B cell (primary cell): ENCODE data around the gene NPAS2. TPM values are rescaled to one million over a fixed set of nuclear protein-coding genes. Genes with fewer than 3 reads are reported as not detected.

ENCODE experiments used
- ATAC-seq: fragments of 200-7000 bp; cut with Tn5 transposase; one replicate; pipeline ENCODE4 v1.10.0; 2021; ENCODE audit warnings: low read depth, mild to moderate bottlenecking, moderate number of reproducible peaks, moderate library complexity
- CTCF ChIA-PET: fragments of 350-600 bp; sonication (Branson Sonifier 250); formaldehyde crosslinking; loops from one replicate; lab custom pipeline; 2021; ENCODE audit warnings: antibody characterized with exemption, inconsistent platforms; lab: Charles Lee
- POLR2A ChIA-PET: fragments of 350-600 bp; sonication (Branson Sonifier 250); formaldehyde crosslinking; loops from one replicate; lab custom pipeline; 2021; ENCODE audit warnings: antibody characterized with exemption; lab: Charles Lee
- DNase-seq: peaks from one replicate; pipeline ENCODE4 v3.0.0; 2013
- H2AFZ ChIP-seq: 2 replicates; pipeline ENCODE4 v1.6.1; 2012; ENCODE audit warnings: mild to moderate bottlenecking, low read depth, low read length; ENCODE audit not compliant: insufficient read depth, poor library complexity, severe bottlenecking
- H3K27ac ChIP-seq, 2 donors: 1 replicate in 1 of 2; 2 replicates in 1 of 2; pipeline ENCODE4 v1.5.1; 2012 to 2013; ENCODE audit warnings: low read length in 2 of 2, mild to moderate bottlenecking in 2 of 2, moderate library complexity in 1 of 2
- H3K27me3 ChIP-seq, 4 experiments: fragments of 200-600 bp in 1 of 4; sonication (generic) in 1 of 4; replicated peaks in 1 of 4; 1 replicate in 2 of 4; 2 replicates in 2 of 4; pipeline versions ENCODE4 v1.6.1 to v1.7.0; 2013 to 2016; ENCODE audit warnings: low read length in 3 of 4, mild to moderate bottlenecking in 2 of 4, mixed read lengths in 1 of 4, moderate library complexity in 1 of 4; ENCODE audit not compliant: insufficient read depth in 4 of 4, control insufficient read depth in 3 of 4; ENCODE audit errors: control extremely low read depth in 1 of 4
- H3K36me3 ChIP-seq, 2 experiments: replicated peaks in 1 of 2; 1 replicate in 1 of 2; 2 replicates in 1 of 2; pipeline versions ENCODE4 v1.6.1 to v1.7.1; 2013; ENCODE audit warnings: low read length in 1 of 2; ENCODE audit not compliant: insufficient read depth in 2 of 2, control insufficient read depth in 1 of 2; ENCODE audit errors: control extremely low read depth in 1 of 2, extremely low read depth in 1 of 2
- H3K4me1 ChIP-seq, 2 donors: fragments of 200-600 bp in 1 of 2; sonication (generic) in 1 of 2; 1 replicate in 1 of 2; 2 replicates in 1 of 2; pipeline versions ENCODE4 v1.5.1 to v1.6.1; 2013 to 2017; ENCODE audit warnings: low read length in 2 of 2; ENCODE audit not compliant: control insufficient read depth in 2 of 2, insufficient read depth in 2 of 2
- H3K4me2 ChIP-seq: replicated peaks from 2 replicates; pipeline ENCODE3; 2012; ENCODE audit warnings: mild to moderate bottlenecking, low read depth, low read length; ENCODE audit not compliant: poor library complexity, severe bottlenecking
- H3K4me3 ChIP-seq, 5 experiments: fragments of 200-600 bp in 1 of 5; sonication (generic) in 1 of 5; 1 replicate in 3 of 5; 2 replicates in 2 of 5; pipeline versions ENCODE4 v1.5.1 to v1.7.0; 2011 to 2016; ENCODE audit warnings: low read length in 4 of 5, mild to moderate bottlenecking in 4 of 5, low read depth in 2 of 5, control low read depth in 1 of 5, moderate library complexity in 1 of 5; ENCODE audit not compliant: insufficient read depth in 1 of 5; ENCODE audit errors: control extremely low read depth in 1 of 5, extremely low read depth in 1 of 5
- H3K79me2 ChIP-seq: fragments of 200-600 bp; sonication (generic); one replicate; pipeline ENCODE4 v1.6.0; 2016; ENCODE audit warnings: low read length; ENCODE audit not compliant: control insufficient read depth, insufficient read depth
- H3K9ac ChIP-seq: fragments of 200-600 bp; sonication (generic); 2 replicates; pipeline ENCODE4 v1.6.1; 2017; ENCODE audit warnings: mild to moderate bottlenecking, low read length, moderate library complexity
- H3K9me3 ChIP-seq, 3 donors: one replicate each; pipeline versions ENCODE4 v1.6.1 to v1.7.1; 2013; ENCODE audit warnings: low read length in 2 of 3; ENCODE audit not compliant: control insufficient read depth in 2 of 3, insufficient read depth in 1 of 3; ENCODE audit errors: control extremely low read depth in 1 of 3
- H4K20me1 ChIP-seq: 2 replicates; pipeline ENCODE4 v1.6.0; 2012; ENCODE audit warnings: mild to moderate bottlenecking, low read length; ENCODE audit not compliant: insufficient read depth, control insufficient read depth, poor library complexity, severe bottlenecking
- H3K27ac Mint-ChIP-seq: one replicate; pipeline ENCODE4 v1.8.0; 2021; ENCODE audit warnings: mixed read lengths
- H3K27me3 Mint-ChIP-seq: one replicate; pipeline ENCODE4 v1.8.0; 2021; ENCODE audit warnings: mixed read lengths
- H3K4me1 Mint-ChIP-seq: one replicate; pipeline ENCODE4 v1.8.0; 2021; ENCODE audit warnings: mixed read lengths
- H3K4me3 Mint-ChIP-seq: one replicate; pipeline ENCODE4 v1.8.0; 2021; ENCODE audit warnings: mixed read lengths
- H3K9me3 Mint-ChIP-seq: one replicate; pipeline ENCODE4 v1.8.0; 2022; ENCODE audit warnings: mixed read lengths; ENCODE audit not compliant: insufficient read depth
- CTCF ChIP-seq: fragments of 200-600 bp; IDR thresholded peaks from one replicate; pipeline ENCODE4 v1.8.0; 2022; ENCODE audit warnings: antibody characterized with exemption, mild to moderate bottlenecking
- EZH2 ChIP-seq: IDR thresholded peaks from 2 replicates; pipeline ENCODE4 v1.6.1; 2012; ENCODE audit warnings: borderline replicate concordance, low read depth, mild to moderate bottlenecking, moderate library complexity, low read length; ENCODE audit not compliant: insufficient read depth, poor library complexity, severe bottlenecking
- WGBS: methylation state at CpG from one replicate; pipeline ENCODE4 v1.1.5; 2013; ENCODE audit warnings: missing lambda C conversion rate; ENCODE audit not compliant: insufficient coverage; 5-methylcytosine and 5-hydroxymethylcytosine counted together
- intact Hi-C: fragments of 100-400 bp; cut with micrococcal nuclease; formaldehyde crosslinking; loops from one replicate; pipeline ENCODE4 v1.10.0; 2022
- polyA plus RNA-seq: library from polyadenylated mRNA; depleted of rRNA; stranded (reverse); fragments of >200 nt; gene quantifications from 2 replicates; pipeline ENCODE4 v1.2.3, GENCODE V29; 2012
- total RNA-seq, 2 donors: library from RNA; stranded (reverse); fragments of 120-200 nt in 1 of 2; gene quantifications; 1 replicate in 1 of 2; 2 replicates in 1 of 2; pipeline versions ENCODE4 v1.2.3 to v1.2.4, GENCODE V29; 2013 to 2022

NPAS2 gene
- total and polyA plus RNA-seq, 2 donors (not counting 1 experiment from before 2014, with no cell fraction given), result not detected

GRCh38 chr2:100948942-100949811 is 129.2 kb downstream of the NPAS2 start:
- H3K36me3 ChIP-seq, result no peaks in the 10 kb centered on the region
- H2AFZ ChIP-seq, result no peak overlapping the region
- no peak overlapping the region for H3K9ac ChIP-seq
- no peaks in the 10 kb centered on the region for H4K20me1 ChIP-seq
- H3K4me3 ChIP-seq, result no peak overlapping the region
- DNase-seq (no peak), ATAC-seq (no peak)
- ChIA-PET CTCF (no interaction called here), POLR2A (no interaction called here)
- H3K4me1 ChIP-seq, result no peaks in the 10 kb centered on the region
- WGBS, result 100% methylated on average over 2 of the region's 16 CpGs
- H3K79me2 ChIP-seq, result no peaks in the 10 kb centered on the region
- Mint-ChIP-seq H3K9me3 (no peaks in the 10 kb centered on the region), H3K4me1 (no peaks in the 10 kb centered on the region), H3K27me3 (peaks cover 23% of the 10 kb centered on the region), H3K27ac (no peak overlapping the region), H3K4me3 (no peak overlapping the region)
- H3K27ac ChIP-seq, result no peak overlapping the region
- TF ChIP-seq CTCF, result no peak
- TF ChIP-seq EZH2, result no peak
- H3K9me3 ChIP-seq, result no peaks in the 10 kb centered on the region
- intact Hi-C loops, result no loop called here
- no peak overlapping the region for H3K4me2 ChIP-seq
- peaks cover 0 to 7% (median 2%) of the 10 kb centered on the region in 4 experiments for H3K27me3 ChIP-seq

GRCh38 chr2:100952512-100952911 is 132.6 kb downstream of the NPAS2 start:
- CTCF ChIA-PET, result no interaction called here
- H3K27ac ChIP-seq, result no peak overlapping the region
- H3K4me3 Mint-ChIP-seq, result no peak overlapping the region
- DNase-seq, result no peak
- H3K27me3 ChIP-seq, result peaks cover 0 to 15% (median 0%) of the 10 kb centered on the region in 4 experiments
- no peaks in the 10 kb centered on the region for H3K9me3 Mint-ChIP-seq
- POLR2A ChIA-PET, result no interaction called here
- H3K27ac Mint-ChIP-seq, result no peak overlapping the region
- H3K27me3 Mint-ChIP-seq, result peaks cover 13% of the 10 kb centered on the region
- peaks cover 0 to 8% (median 0%) of the 10 kb centered on the region in 3 donors for H3K9me3 ChIP-seq
- H2AFZ ChIP-seq, result no peak overlapping the region
- no peaks in the 10 kb centered on the region for H4K20me1 ChIP-seq
- ATAC-seq, result no peak
- H3K4me1 Mint-ChIP-seq, result no peaks in the 10 kb centered on the region
- H3K4me1 ChIP-seq, result no peaks in the 10 kb centered on the region
- H3K36me3 ChIP-seq, result no peaks in the 10 kb centered on the region
- H3K9ac ChIP-seq, result no peak overlapping the region
- intact Hi-C loops, result no loop called here
- H3K79me2 ChIP-seq, result no peaks in the 10 kb centered on the region
- TF ChIP-seq CTCF (no peak), EZH2 (no peak)
- H3K4me3 ChIP-seq, result no peak overlapping the region
- 100% methylated on average over 1 of the region's 2 CpGs for WGBS
- no peak overlapping the region for H3K4me2 ChIP-seq
